Cardiac muscle cell (in vitro differentiated cells and primary cell): ENCODE measurements around the gene GOLGA6C. TPM values are rescaled to one million over a fixed set of nuclear protein-coding genes. Genes with fewer than 3 reads are reported as not detected.

ENCODE experiments used
- DNase-seq, 2 donors: peaks; one replicate each; pipeline versions ENCODE4 v3.0.0 to v3.0.0-alpha.2; 2010 to 2017; ENCODE audit warnings: low read depth in 1 of 2, low spot score in 1 of 2
- H3K27ac ChIP-seq: fragments of 200-600 bp; sonication (generic); 2 replicates; pipeline ENCODE4 v1.5.1; 2016
- H3K27me3 ChIP-seq: fragments of 200-600 bp; sonication (generic); 2 replicates; pipeline ENCODE4 v1.6.0; 2016; ENCODE audit warnings: control low read depth
- H3K36me3 ChIP-seq: fragments of 200-600 bp; sonication (generic); 2 replicates; pipeline ENCODE4 v1.5.1; 2016; ENCODE audit warnings: control low read depth
- H3K4me1 ChIP-seq: fragments of 200-600 bp; sonication (generic); 2 replicates; pipeline ENCODE4 v1.8.1; 2017; ENCODE audit warnings: low read depth, mild to moderate bottlenecking, mixed run types
- H3K4me3 ChIP-seq: fragments of 200-600 bp; sonication (generic); 2 replicates; pipeline ENCODE4 v1.5.1; 2016; ENCODE audit warnings: mild to moderate bottlenecking
- H3K9me3 ChIP-seq: fragments of 200-600 bp; sonication (generic); 2 replicates; pipeline ENCODE4 v1.5.1; 2017; ENCODE audit warnings: low read depth, mild to moderate bottlenecking, control low read depth
- CTCF ChIP-seq: IDR thresholded peaks from 2 replicates; pipeline ENCODE4 v1.5.1; 2012; ENCODE audit warnings: low read depth, mild to moderate bottlenecking, low read length
- polyA plus RNA-seq: library from polyadenylated mRNA; unstranded; fragments of >200 nt; fragmentation: Nextera tagmentation; extraction: Ambion mirVana; gene quantifications from 2 replicates; pipeline ENCODE4 v1.2.1, GENCODE V29; 2016
- total RNA-seq: library from RNA; depleted of rRNA; stranded (reverse); fragments of >200 nt; gene quantifications from 2 replicates; pipeline ENCODE4 v1.2.3, GENCODE V29; 2016

The GOLGA6C gene
- total and polyA plus RNA-seq, 2 experiments from 2014 or later, result 0.09 TPM; not detected in 1

GRCh38 chr15:75231836-75232235 is 26.3 kb upstream of the GOLGA6C start:
- DNase-seq, result no peak
- no peak for TF ChIP-seq CTCF
- Histone ChIP-seq H3K27ac (no peak overlapping the region), H3K36me3 (no peaks in the 10 kb centered on the region), H3K4me3 (no peak overlapping the region), H3K27me3 (no peaks in the 10 kb centered on the region), H3K4me1 (peaks cover 11% of the 10 kb centered on the region), H3K9me3 (no peaks in the 10 kb centered on the region)

- Histone ChIP-seq H3K27ac (no peak overlapping the region), H3K27me3 (no peaks in the 10 kb centered on the region), H3K9me3 (no peaks in the 10 kb centered on the region), H3K4me1 (peaks cover 6% of the 10 kb centered on the region), H3K36me3 (no peaks in the 10 kb centered on the region), H3K4me3 (no peak overlapping the region)
- TF ChIP-seq CTCF, result no peak
- DNase-seq, result no peak
Observed at GRCh38 chr15:75232252-75232813, 25.8 kb upstream of the GOLGA6C start.

- H3K4me3 ChIP-seq, result no peak overlapping the region
- no peak for TF ChIP-seq CTCF
- no peaks in the 10 kb centered on the region for H3K9me3 ChIP-seq
- no peak for DNase-seq
- H3K4me1 ChIP-seq, result peaks cover under 1% of the 10 kb centered on the region
- no peaks in the 10 kb centered on the region for H3K27me3 ChIP-seq
- H3K27ac ChIP-seq, result no peak overlapping the region
- H3K36me3 ChIP-seq, result no peaks in the 10 kb centered on the region
Observed at GRCh38 chr15:75232826-75233503, 25.2 kb upstream of the GOLGA6C start.

GRCh38 chr15:75233504-75234190 is 24.5 kb upstream of the GOLGA6C start:
- TF ChIP-seq CTCF, result no peak
- Histone ChIP-seq H3K36me3 (no peaks in the 10 kb centered on the region), H3K27me3 (no peaks in the 10 kb centered on the region), H3K27ac (no peak overlapping the region), H3K4me3 (no peak overlapping the region), H3K9me3 (no peaks in the 10 kb centered on the region), H3K4me1 (no peaks in the 10 kb centered on the region)
- DNase-seq, result no peak

- no peak for DNase-seq
Observed at GRCh38 chr15:75234191-75234810, 23.8 kb upstream of the GOLGA6C start.

More at GRCh38 chr15:75234191-75234810, 23.8 kb upstream of the GOLGA6C start:
- Histone ChIP-seq H3K4me3 (no peak overlapping the region), H3K27ac (no peak overlapping the region), H3K27me3 (no peaks in the 10 kb centered on the region), H3K9me3 (no peaks in the 10 kb centered on the region), H3K4me1 (no peaks in the 10 kb centered on the region), H3K36me3 (no peaks in the 10 kb centered on the region)
- TF ChIP-seq CTCF, result no peak
